Measurements from ENCODE around the gene TGIF2LY.
"Not testable (repeated sequence)": the region's sequence is repeated elsewhere in the genome, so short reads cannot be mapped to it uniquely, and the experiment has no call there.

TGIF2LY gene

DNA sequence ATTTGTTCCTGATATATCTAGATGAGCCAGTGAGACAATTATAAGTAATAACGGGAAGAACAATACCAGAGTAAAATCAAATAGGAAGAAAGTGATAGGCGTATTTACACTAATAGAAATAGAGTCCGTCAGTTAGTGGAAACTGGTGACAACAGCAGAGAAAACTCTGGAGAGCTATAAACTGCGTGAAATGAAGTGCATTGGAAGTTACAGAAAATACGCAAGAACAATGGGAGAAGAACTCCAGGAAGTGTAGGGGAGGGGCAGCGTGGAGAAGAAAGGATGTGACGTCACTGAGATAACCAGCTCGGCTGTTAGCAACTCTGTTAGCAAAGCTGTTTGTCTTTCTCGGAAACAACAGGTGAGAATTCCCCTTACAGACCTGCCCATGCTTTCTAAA is at the start of gene TGIF2LY:
Gene TGIF2LY (plus strand): TSS at position 301 of the 400 bp plus-strand sequence. CDS start 178 bp downstream, outside the sequence.
- DNase-seq (ENCODE audit: low read depth) = not testable (repeated sequence)
